Tibial artery (tissue), 4 donors: ENCODE results near the gene NPAS4.
"Not testable (repeated sequence)": the region's sequence is repeated elsewhere in the genome, so short reads cannot be mapped to it uniquely, and the experiment has no call there.

Experiments used
- DNase-seq, 2 donors: peaks; one replicate each; pipeline ENCODE4 v3.0.0-alpha.2; 2019
- H3K27ac ChIP-seq, 2 donors: fragments of 200-600 bp; sonication (generic) in 1 of 2; 1 replicate in 1 of 2; 2 replicates in 1 of 2; pipeline ENCODE4 v1.5.1; 2018 to 2019; ENCODE audit warnings: mild to moderate bottlenecking in 1 of 2
- H3K27me3 ChIP-seq, 2 donors: fragments of 200-600 bp; sonication (generic) in 1 of 2; one replicate each; pipeline versions ENCODE4 v1.5.1 to v1.6.0; 2016 to 2019
- H3K36me3 ChIP-seq, 3 donors: fragments of 200-600 bp; sonication (generic) in 2 of 3; one replicate each; pipeline ENCODE4 v1.5.1; 2016 to 2019; ENCODE audit warnings: mild to moderate bottlenecking in 2 of 3
- H3K4me1 ChIP-seq, 4 donors: fragments of 200-600 bp; sonication (generic) in 2 of 4; 1 replicate in 3 of 4; 2 replicates in 1 of 4; pipeline ENCODE4 v1.5.1; 2016 to 2019
- H3K4me3 ChIP-seq, 2 donors: fragments of 200-600 bp; sonication (generic) in 1 of 2; 1 replicate in 1 of 2; 2 replicates in 1 of 2; pipeline ENCODE4 v1.5.1; 2018 to 2019; ENCODE audit warnings: mild to moderate bottlenecking in 2 of 2
- H3K9me3 ChIP-seq, 3 donors: fragments of 200-600 bp; sonication (generic) in 1 of 3; one replicate each; pipeline ENCODE4 v1.5.1; 2016 to 2019
- CTCF ChIP-seq, 2 experiments: fragments of 200-600 bp in 1 of 2; fragments of 450-650 bp in 1 of 2; IDR thresholded peaks; one replicate each; pipeline ENCODE4 v1.5.1; 2017 to 2019; ENCODE audit warnings: antibody characterized with exemption in 2 of 2, mild to moderate bottlenecking in 1 of 2, moderate library complexity in 1 of 2
- intact Hi-C: fragments of 100-400 bp; cut with DNase I; formaldehyde crosslinking; loops from one replicate; pipeline ENCODE4 v1.15.0; 2023; ENCODE audit warnings: low total_unique reads

Gene NPAS4

GRCh38 chr11:66420671-66421476 lies at the start of gene NPAS4:
Gene NPAS4 (plus strand): TSS chr11:66421035. CDS start chr11:66421180, 145 bp downstream.
- DNase-seq: no peak
- no peak for TF ChIP-seq CTCF (IDR thresholded peaks at IDR 0.05)
- Histone ChIP-seq H3K9me3 (no peaks in the 10 kb centered on the region), H3K4me3 (no peak within 1 kb of the TSS), H3K27ac (no peak within 1 kb of the TSS), H3K4me1 (peaks cover 0 to 50% (median 39%) of the 10 kb centered on the region in 4 donors), H3K27me3 (peaks cover 0 to 3% of the 10 kb centered on the region in 2 donors), H3K36me3 (peaks cover 21 to 36% (median 27%) of the 10 kb centered on the region in 3 donors)
- intact Hi-C loops: loop anchor here (10.0 kb wide), 1 partner anchor 254 kb away; the partner anchor contains the start of gene RBM4B

GRCh38 chr11:66371627-66372415 lies 49.0 kb upstream of the NPAS4 start, which contains the start of gene SLC29A2:
Gene SLC29A2 (minus strand): TSS chr11:66371760. CDS start chr11:66371591, 169 bp downstream.
- Histone ChIP-seq H3K9me3 (no peaks in the 10 kb centered on the region), H3K4me3 (peak within 1 kb of the TSS; percentile 55 to 75), H3K36me3 (no peaks in the 10 kb centered on the region), H3K27ac (peak within 1 kb of the TSS; percentile 35 to 55), H3K4me1 (peaks cover 3 to 32% (median 20%) of the 10 kb centered on the region in 4 donors), H3K27me3 (peaks cover 2 to 18% of the 10 kb centered on the region in 2 donors)
- intact Hi-C loops: no loop called here
- no peak for TF ChIP-seq CTCF (IDR thresholded peaks at IDR 0.05)
- peak in 1 of 2 donors; percentile 69 for DNase-seq

GRCh38 chr11:66373265-66373664 lies 47.6 kb upstream of the NPAS4 start:
- H3K27me3 ChIP-seq: peaks cover 2 to 23% of the 10 kb centered on the region in 2 donors
- intact Hi-C loops: no loop called here

GRCh38 chr11:66373690-66374287 lies 47.0 kb upstream of the NPAS4 start:
- Histone ChIP-seq H3K27me3 (peaks cover 2 to 23% of the 10 kb centered on the region in 2 donors), H3K4me1 (peaks cover 3 to 32% (median 20%) of the 10 kb centered on the region in 4 donors)
- intact Hi-C loops, H3K36me3 ChIP-seq, H3K27ac ChIP-seq, H3K9me3 ChIP-seq, H3K4me3 ChIP-seq, DNase-seq: not testable (repeated sequence)

More at GRCh38 chr11:66373265-66373664, 47.6 kb upstream of the NPAS4 start:
- Histone ChIP-seq H3K4me3 (no peak overlapping the region), H3K27ac (no peak overlapping the region), H3K4me1 (peaks cover 3 to 32% (median 20%) of the 10 kb centered on the region in 4 donors), H3K36me3 (no peaks in the 10 kb centered on the region), H3K9me3 (no peaks in the 10 kb centered on the region)
- no peak for TF ChIP-seq CTCF (IDR thresholded peaks at IDR 0.05)
- DNase-seq: no peak

GRCh38 chr11:66380264-66380663 lies 40.6 kb upstream of the NPAS4 start:
- intact Hi-C loops, DNase-seq, H3K36me3 ChIP-seq, H3K9me3 ChIP-seq, H3K4me3 ChIP-seq, H3K4me1 ChIP-seq, H3K27ac ChIP-seq: not testable (repeated sequence)
- H3K27me3 ChIP-seq: peaks cover 0 to 25% of the 10 kb centered on the region in 2 donors

- H3K36me3 ChIP-seq, intact Hi-C loops, H3K4me3 ChIP-seq, DNase-seq, H3K9me3 ChIP-seq, H3K27ac ChIP-seq, H3K4me1 ChIP-seq: not testable (repeated sequence)
- H3K27me3 ChIP-seq: peaks cover 0 to 21% of the 10 kb centered on the region in 2 donors
Measured at GRCh38 chr11:66384316-66384715, 36.5 kb upstream of the NPAS4 start.
